ENCODE measurements around the gene NPTXR.

The NPTXR gene

GRCh38 chr22:38850941-38851849 is 7.4 kb upstream of the NPTXR start:
- DNase-seq = no peak

GRCh38 chr22:38850399-38850798 is 6.6 kb upstream of the NPTXR start:
- no peak for DNase-seq

GRCh38 chr22:38849811-38850210 is 6.0 kb upstream of the NPTXR start:
- DNase-seq = no peak

GRCh38 chr22:38846412-38846811 is 2.6 kb upstream of the NPTXR start:
- no peak for DNase-seq

- no peak for DNase-seq
Observed at GRCh38 chr22:38845004-38845740, 1.3 kb upstream of the NPTXR start.

GRCh38 chr22:38844315-38845003 is 631 bp upstream of the NPTXR start:
- peak in 1 of 2 experiments; percentile 14 for DNase-seq

GRCh38 chr22:38843201-38843656 is 599 bp downstream of the NPTXR start:
- peak; percentile 55 to 62 for DNase-seq

GRCh38 chr22:38842512-38843200 is 1.2 kb downstream of the NPTXR start:
- DNase-seq = no peak

GRCh38 chr22:38841635-38842034 is 2.2 kb downstream of the NPTXR start:
- DNase-seq = no peak

GRCh38 chr22:38841211-38841610 is 2.6 kb downstream of the NPTXR start:
- no peak for DNase-seq

GRCh38 chr22:38840129-38840528 is 3.7 kb downstream of the NPTXR start:
- DNase-seq = no peak

- no peak for DNase-seq
Observed at GRCh38 chr22:38839686-38840085, 4.1 kb downstream of the NPTXR start.

- no peak for DNase-seq
Observed at GRCh38 chr22:38837414-38837928, 6.4 kb downstream of the NPTXR start.

GRCh38 chr22:38835888-38836301 is 7.9 kb downstream of the NPTXR start:
- no peak for DNase-seq

- DNase-seq = no peak
Observed at GRCh38 chr22:38834991-38835390, 8.8 kb downstream of the NPTXR start.

- no peak for DNase-seq
Observed at GRCh38 chr22:38834215-38834953, 9.4 kb downstream of the NPTXR start.

- DNase-seq = no peak
Observed at GRCh38 chr22:38833061-38833460, 10.8 kb downstream of the NPTXR start.

GRCh38 chr22:38832005-38832978 is 11.5 kb downstream of the NPTXR start:
- DNase-seq = no peak

GRCh38 chr22:38831166-38831945 is 12.5 kb downstream of the NPTXR start:
- no peak for DNase-seq

- DNase-seq = no peak
Observed at GRCh38 chr22:38830845-38831108, 13.1 kb downstream of the NPTXR start.

Measured in activated CD4-positive, alpha-beta T cell treated with anti-CD3 and anti-CD28 coated beads, Interleukin-2, amount 50 U/mL, for 48 hours (primary cell).